Activated naive CD8-positive, alpha-beta T cell treated with anti-CD3 and anti-CD28 coated beads, Interleukin-2, amount 10 ng/mL, durations not matched to agents 7 days and 5 days (primary cell): Measurements from ENCODE around the gene RPP40. TPM values are rescaled to one million over a fixed set of nuclear protein-coding genes. Genes with fewer than 3 reads are reported as not detected.

ENCODE experiments used
- ATAC-seq: fragments of 150-1000 bp; cut with Tn5 transposase; one replicate; pipeline ENCODE4 v1.10.0; 2021; ENCODE audit warnings: low read depth, moderate library complexity
- POLR2A ChIA-PET: fragments of 350-600 bp; sonication (Branson Sonifier 250); formaldehyde crosslinking; loops from one replicate; lab custom pipeline; 2021; ENCODE audit warnings: antibody characterized with exemption; lab: Charles Lee
- DNase-seq: peaks from one replicate; pipeline ENCODE4 v3.0.0; 2021
- H3K27ac Mint-ChIP-seq: one replicate; pipeline ENCODE4 v1.8.0; 2022; ENCODE audit warnings: mild to moderate bottlenecking, mixed read lengths
- H3K27me3 Mint-ChIP-seq: one replicate; pipeline ENCODE4 v1.8.0; 2022; ENCODE audit warnings: mild to moderate bottlenecking, moderate library complexity, mixed read lengths
- H3K36me3 Mint-ChIP-seq: one replicate; pipeline ENCODE4 v1.8.0; 2021; ENCODE audit warnings: mild to moderate bottlenecking, mixed read lengths
- H3K4me1 Mint-ChIP-seq: one replicate; pipeline ENCODE4 v1.8.0; 2021; ENCODE audit warnings: mixed read lengths
- H3K4me3 Mint-ChIP-seq: one replicate; pipeline ENCODE4 v1.8.0; 2022; ENCODE audit warnings: mild to moderate bottlenecking, moderate library complexity, mixed read lengths
- H3K9me3 Mint-ChIP-seq: one replicate; pipeline ENCODE4 v1.8.0; 2021; ENCODE audit warnings: mixed read lengths
- total RNA-seq, 2 experiments: library from RNA; stranded (reverse); gene quantifications; one replicate each; pipeline ENCODE4 v1.2.3, GENCODE V29; 2021

Gene RPP40
- total RNA-seq, 2 experiments from 2014 or later, result 3.4 to 4.0 TPM

- Mint-ChIP-seq H3K36me3 (peaks cover 2% of the 10 kb centered on the region), H3K27me3 (peaks cover 7% of the 10 kb centered on the region), H3K4me1 (no peaks in the 10 kb centered on the region), H3K27ac (no peak overlapping the region), H3K9me3 (no peaks in the 10 kb centered on the region), H3K4me3 (no peak overlapping the region)
- DNase-seq, result no peak
- POLR2A ChIA-PET, result no interaction called here
- no peak for ATAC-seq
These were observed 47.2 kb downstream of the RPP40 start for GRCh38 chr6:4956625-4957024.

GRCh38 chr6:4953440-4953839, 50.4 kb downstream of the RPP40 start:
- Mint-ChIP-seq H3K9me3 (no peaks in the 10 kb centered on the region), H3K4me1 (no peaks in the 10 kb centered on the region), H3K27me3 (no peaks in the 10 kb centered on the region), H3K4me3 (no peak overlapping the region), H3K36me3 (peaks cover 2% of the 10 kb centered on the region), H3K27ac (no peak overlapping the region)
- DNase-seq (no peak), ATAC-seq (no peak)
- POLR2A ChIA-PET, result no interaction called here

- POLR2A ChIA-PET, result no interaction called here
- Mint-ChIP-seq H3K27me3 (no peaks in the 10 kb centered on the region), H3K36me3 (peaks cover 2% of the 10 kb centered on the region), H3K9me3 (no peaks in the 10 kb centered on the region), H3K4me3 (no peak overlapping the region), H3K27ac (no peak overlapping the region), H3K4me1 (no peaks in the 10 kb centered on the region)
- ATAC-seq (no peak), DNase-seq (no peak)
These were observed 52.9 kb downstream of the RPP40 start for GRCh38 chr6:4950836-4951533.

GRCh38 chr6:4950076-4950475, 53.8 kb downstream of the RPP40 start:
- Mint-ChIP-seq H3K4me3 (no peak overlapping the region), H3K27ac (no peak overlapping the region), H3K4me1 (no peaks in the 10 kb centered on the region), H3K9me3 (no peaks in the 10 kb centered on the region), H3K36me3 (peaks cover 2% of the 10 kb centered on the region), H3K27me3 (no peaks in the 10 kb centered on the region)
- POLR2A ChIA-PET, result no interaction called here
- DNase-seq, result no peak
- ATAC-seq, result no peak

- POLR2A ChIA-PET, result no interaction called here
- Mint-ChIP-seq H3K4me3 (no peak overlapping the region), H3K27ac (no peak overlapping the region), H3K9me3 (no peaks in the 10 kb centered on the region), H3K4me1 (no peaks in the 10 kb centered on the region), H3K36me3 (no peaks in the 10 kb centered on the region), H3K27me3 (no peaks in the 10 kb centered on the region)
- DNase-seq (no peak), ATAC-seq (no peak)
These were observed 54.9 kb downstream of the RPP40 start for GRCh38 chr6:4948781-4949450.

- no peak overlapping the region for H3K4me3 Mint-ChIP-seq
- no peaks in the 10 kb centered on the region for H3K27me3 Mint-ChIP-seq
- ATAC-seq (no peak), DNase-seq (no peak)
- H3K4me1 Mint-ChIP-seq, result peaks cover 3% of the 10 kb centered on the region
- H3K27ac Mint-ChIP-seq, result no peak overlapping the region
- H3K36me3 Mint-ChIP-seq, result no peaks in the 10 kb centered on the region
- POLR2A ChIA-PET, result no interaction called here
- H3K9me3 Mint-ChIP-seq, result no peaks in the 10 kb centered on the region
These were observed 56.1 kb downstream of the RPP40 start for GRCh38 chr6:4947716-4948115.

GRCh38 chr6:4946521-4946920, 57.3 kb downstream of the RPP40 start:
- H3K27me3 Mint-ChIP-seq, result no peaks in the 10 kb centered on the region
- DNase-seq (no peak), ATAC-seq (no peak)
- no peaks in the 10 kb centered on the region for H3K36me3 Mint-ChIP-seq
- POLR2A ChIA-PET, result no interaction called here
- H3K9me3 Mint-ChIP-seq, result no peaks in the 10 kb centered on the region
- H3K4me3 Mint-ChIP-seq, result no peak overlapping the region
- H3K27ac Mint-ChIP-seq, result no peak overlapping the region
- H3K4me1 Mint-ChIP-seq, result peaks cover 14% of the 10 kb centered on the region

Other genes starting within 250 kb of the RPP40 start
- 10 to 100 TPM; 44.0 to 46.7 TPM for gene CDYL, start 227.6 kb downstream of the RPP40 start, total RNA-seq
- gene PPP1R3G, start 81.3 kb upstream of the RPP40 start, total RNA-seq, result under 1 TPM; 0.11 to 0.17 TPM